Mammary epithelial cell (primary cell): ENCODE results near the gene PRM3.

Experiments used
- EZH2 ChIP-seq: IDR thresholded peaks from 2 replicates; pipeline ENCODE4 v1.6.1; 2012; ENCODE audit warnings: low read length, inconsistent platforms, borderline replicate concordance
- TF ChIP-seq, protein P1 (sequence below), 2 donors: IDR thresholded peaks in 1 of 2; conservative IDR thresholded peaks in 1 of 2; 2 replicates each; pipeline ENCODE4 v1.5.1; 2011 to 2012; ENCODE audit warnings: inconsistent platforms in 2 of 2, low read length in 2 of 2, mild to moderate bottlenecking in 2 of 2, control low read depth in 1 of 2, low read depth in 1 of 2; ENCODE audit not compliant: insufficient read depth in 1 of 2; ENCODE audit errors: extremely low read depth in 1 of 2

- TF ChIP-seq, protein P1, sequence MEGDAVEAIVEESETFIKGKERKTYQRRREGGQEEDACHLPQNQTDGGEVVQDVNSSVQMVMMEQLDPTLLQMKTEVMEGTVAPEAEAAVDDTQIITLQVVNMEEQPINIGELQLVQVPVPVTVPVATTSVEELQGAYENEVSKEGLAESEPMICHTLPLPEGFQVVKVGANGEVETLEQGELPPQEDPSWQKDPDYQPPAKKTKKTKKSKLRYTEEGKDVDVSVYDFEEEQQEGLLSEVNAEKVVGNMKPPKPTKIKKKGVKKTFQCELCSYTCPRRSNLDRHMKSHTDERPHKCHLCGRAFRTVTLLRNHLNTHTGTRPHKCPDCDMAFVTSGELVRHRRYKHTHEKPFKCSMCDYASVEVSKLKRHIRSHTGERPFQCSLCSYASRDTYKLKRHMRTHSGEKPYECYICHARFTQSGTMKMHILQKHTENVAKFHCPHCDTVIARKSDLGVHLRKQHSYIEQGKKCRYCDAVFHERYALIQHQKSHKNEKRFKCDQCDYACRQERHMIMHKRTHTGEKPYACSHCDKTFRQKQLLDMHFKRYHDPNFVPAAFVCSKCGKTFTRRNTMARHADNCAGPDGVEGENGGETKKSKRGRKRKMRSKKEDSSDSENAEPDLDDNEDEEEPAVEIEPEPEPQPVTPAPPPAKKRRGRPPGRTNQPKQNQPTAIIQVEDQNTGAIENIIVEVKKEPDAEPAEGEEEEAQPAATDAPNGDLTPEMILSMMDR (conservative IDR thresholded peaks at IDR 0.05 in 1 of 2, IDR thresholded peaks at IDR 0.05 in 1 of 2; ENCODE audit: extremely low read depth in 1 of 2, insufficient read depth in 1 of 2, low read depth in 1 of 2, low read length in 2 of 2) = no peak
- TF ChIP-seq EZH2 = no peak
These were observed 394 bp upstream of the PRM3 start for GRCh38 chr16:11273721-11274324.
